ENCODE measurements around the gene ANKRD10. TPM values are rescaled to one million over a fixed set of nuclear protein-coding genes. Genes with fewer than 3 reads are reported as not detected.
"Not testable (repeated sequence)": the region's sequence is repeated elsewhere in the genome, so short reads cannot be mapped to it uniquely, and the experiment has no call there.

The ANKRD10 gene
- total RNA-seq, 3 donors from 2014 or later, result 52.4 to 72.4 (median 66.4) TPM

- H3K4me1 Mint-ChIP-seq (ENCODE audit: low read depth), result peaks cover 19% of the 10 kb centered on the region
- H3K4me3 Mint-ChIP-seq, result no peak overlapping the region
- ATAC-seq (no peak), DNase-seq (no peak)
- no peaks in the 10 kb centered on the region for H3K36me3 Mint-ChIP-seq (ENCODE audit: insufficient read depth)
- H3K27me3 Mint-ChIP-seq (ENCODE audit: low read depth), result no peaks in the 10 kb centered on the region
- no peaks in the 10 kb centered on the region for H3K9me3 Mint-ChIP-seq
Observed at GRCh38 chr13:110950819-110951570, 36.1 kb upstream of the ANKRD10 start.

GRCh38 chr13:110950356-110950755 is 35.5 kb upstream of the ANKRD10 start:
- no peaks in the 10 kb centered on the region for H3K36me3 Mint-ChIP-seq (ENCODE audit: insufficient read depth)
- H3K27me3 Mint-ChIP-seq (ENCODE audit: low read depth), result no peaks in the 10 kb centered on the region
- H3K9me3 Mint-ChIP-seq, result no peaks in the 10 kb centered on the region
- no peak for ATAC-seq
- H3K4me3 Mint-ChIP-seq, result no peak overlapping the region
- no peak for DNase-seq
- peaks cover 18% of the 10 kb centered on the region for H3K4me1 Mint-ChIP-seq (ENCODE audit: low read depth)

- DNase-seq (no peak), ATAC-seq (no peak)
- Mint-ChIP-seq H3K4me1 (ENCODE audit: low read depth) (peaks cover 15% of the 10 kb centered on the region), H3K36me3 (ENCODE audit: insufficient read depth) (no peaks in the 10 kb centered on the region), H3K27me3 (ENCODE audit: low read depth) (no peaks in the 10 kb centered on the region), H3K9me3 (no peaks in the 10 kb centered on the region), H3K4me3 (no peak overlapping the region)
Observed at GRCh38 chr13:110949628-110950027, 34.8 kb upstream of the ANKRD10 start.

GRCh38 chr13:110949116-110949515 is 34.2 kb upstream of the ANKRD10 start:
- Mint-ChIP-seq H3K27me3 (ENCODE audit: low read depth) (no peaks in the 10 kb centered on the region), H3K36me3 (ENCODE audit: insufficient read depth) (no peaks in the 10 kb centered on the region), H3K4me3 (no peak overlapping the region), H3K4me1 (ENCODE audit: low read depth) (peaks cover 20% of the 10 kb centered on the region), H3K9me3 (no peaks in the 10 kb centered on the region)
- no peak for ATAC-seq
- DNase-seq, result no peak

GRCh38 chr13:110947338-110947737 is 32.5 kb upstream of the ANKRD10 start:
- peaks cover 26% of the 10 kb centered on the region for H3K4me1 Mint-ChIP-seq (ENCODE audit: low read depth)
- not testable (repeated sequence) for DNase-seq; H3K9me3 Mint-ChIP-seq; H3K4me3 Mint-ChIP-seq; H3K27me3 Mint-ChIP-seq (ENCODE audit: low read depth); ATAC-seq; H3K36me3 Mint-ChIP-seq (ENCODE audit: insufficient read depth)

GRCh38 chr13:110945928-110946570 is 31.2 kb upstream of the ANKRD10 start:
- peaks cover 28% of the 10 kb centered on the region for H3K4me1 Mint-ChIP-seq (ENCODE audit: low read depth)
- H3K36me3 Mint-ChIP-seq (ENCODE audit: insufficient read depth), result no peaks in the 10 kb centered on the region
- H3K27me3 Mint-ChIP-seq (ENCODE audit: low read depth), result no peaks in the 10 kb centered on the region
- ATAC-seq (no peak), DNase-seq (no peak)
- H3K9me3 Mint-ChIP-seq, result peaks cover 6% of the 10 kb centered on the region
- no peak overlapping the region for H3K4me3 Mint-ChIP-seq

GRCh38 chr13:110944968-110945927 is 30.4 kb upstream of the ANKRD10 start:
- H3K27me3 Mint-ChIP-seq (ENCODE audit: low read depth), result no peaks in the 10 kb centered on the region
- peaks cover 6% of the 10 kb centered on the region for H3K9me3 Mint-ChIP-seq
- ATAC-seq (no peak), DNase-seq (no peak)
- H3K4me1 Mint-ChIP-seq (ENCODE audit: low read depth), result peaks cover 28% of the 10 kb centered on the region
- H3K4me3 Mint-ChIP-seq, result no peak overlapping the region
- H3K36me3 Mint-ChIP-seq (ENCODE audit: insufficient read depth), result no peaks in the 10 kb centered on the region

- H3K27me3 Mint-ChIP-seq (ENCODE audit: low read depth), result no peaks in the 10 kb centered on the region
- DNase-seq (no peak), ATAC-seq (peak; percentile 59 to 60)
- H3K9me3 Mint-ChIP-seq, result peaks cover 6% of the 10 kb centered on the region
- no peak overlapping the region for H3K4me3 Mint-ChIP-seq
- H3K4me1 Mint-ChIP-seq (ENCODE audit: low read depth), result peaks cover 32% of the 10 kb centered on the region
- no peaks in the 10 kb centered on the region for H3K36me3 Mint-ChIP-seq (ENCODE audit: insufficient read depth)
Observed at GRCh38 chr13:110944121-110944967, 29.5 kb upstream of the ANKRD10 start.

GRCh38 chr13:110942248-110942981 is 27.5 kb upstream of the ANKRD10 start:
- DNase-seq (no peak), ATAC-seq (peak; percentile 89)
- H3K4me3 Mint-ChIP-seq, result no peak overlapping the region
- no peaks in the 10 kb centered on the region for H3K27me3 Mint-ChIP-seq (ENCODE audit: low read depth)
- H3K9me3 Mint-ChIP-seq, result peaks cover 6% of the 10 kb centered on the region
- H3K4me1 Mint-ChIP-seq (ENCODE audit: low read depth), result peaks cover 37% of the 10 kb centered on the region
- no peaks in the 10 kb centered on the region for H3K36me3 Mint-ChIP-seq (ENCODE audit: insufficient read depth)

GRCh38 chr13:110938662-110939421 is 24.0 kb upstream of the ANKRD10 start:
- Mint-ChIP-seq H3K27me3 (ENCODE audit: low read depth) (peaks cover 4% of the 10 kb centered on the region), H3K4me3 (no peak overlapping the region), H3K36me3 (ENCODE audit: insufficient read depth) (peaks cover 1% of the 10 kb centered on the region), H3K9me3 (peaks cover 33% of the 10 kb centered on the region), H3K4me1 (ENCODE audit: low read depth) (peaks cover 26% of the 10 kb centered on the region)
- DNase-seq, result no peak
- ATAC-seq, result peak; percentile 51 to 69

- Mint-ChIP-seq H3K4me3 (no peak overlapping the region), H3K27me3 (ENCODE audit: low read depth) (peaks cover 4% of the 10 kb centered on the region), H3K4me1 (ENCODE audit: low read depth) (peaks cover 23% of the 10 kb centered on the region), H3K9me3 (peaks cover 43% of the 10 kb centered on the region), H3K36me3 (ENCODE audit: insufficient read depth) (peaks cover 1% of the 10 kb centered on the region)
- DNase-seq (no peak), ATAC-seq (no peak)
Observed at GRCh38 chr13:110937511-110938285, 22.8 kb upstream of the ANKRD10 start.

- H3K27me3 Mint-ChIP-seq (ENCODE audit: low read depth), result peaks cover 8% of the 10 kb centered on the region
- peaks cover 11% of the 10 kb centered on the region for H3K4me1 Mint-ChIP-seq (ENCODE audit: low read depth)
- DNase-seq (no peak), ATAC-seq (no peak)
- peaks cover 41% of the 10 kb centered on the region for H3K9me3 Mint-ChIP-seq
- H3K4me3 Mint-ChIP-seq, result no peak overlapping the region
- H3K36me3 Mint-ChIP-seq (ENCODE audit: insufficient read depth), result peaks cover 1% of the 10 kb centered on the region
Observed at GRCh38 chr13:110936519-110936918, 21.6 kb upstream of the ANKRD10 start.
